Nephron (organoid): ENCODE results near the gene CDR2.
A peak's percentile ranks its signal among the peaks of the same experiment; 100 is the strongest.

ENCODE experiments used
- H3K27ac Mint-ChIP-seq, 3 experiments: 2 replicates each; pipeline ENCODE4 v1.8.0; 2020; ENCODE audit warnings: mixed read lengths in 3 of 3, mild to moderate bottlenecking in 2 of 3, moderate library complexity in 1 of 3
- H3K27me3 Mint-ChIP-seq: 2 replicates; pipeline ENCODE4 v1.8.0; 2021; ENCODE audit warnings: low read depth, mild to moderate bottlenecking, moderate library complexity, mixed read lengths
- H3K36me3 Mint-ChIP-seq: 2 replicates; pipeline ENCODE4 v1.8.0; 2020; ENCODE audit warnings: low read depth, mixed read lengths
- H3K4me1 Mint-ChIP-seq: 2 replicates; pipeline ENCODE4 v1.8.0; 2020; ENCODE audit warnings: mixed read lengths
- H3K4me3 Mint-ChIP-seq, 3 experiments: 2 replicates each; pipeline ENCODE4 v1.8.0; 2020; ENCODE audit warnings: mild to moderate bottlenecking in 3 of 3, mixed read lengths in 3 of 3, moderate library complexity in 2 of 3
- H3K9me3 Mint-ChIP-seq: 2 replicates; pipeline ENCODE4 v1.8.0; 2020; ENCODE audit warnings: mixed read lengths
- TF ChIP-seq, protein P1 (sequence below), 3 experiments: fragments of 200-600 bp; sonication (generic); IDR thresholded peaks; one replicate each; pipeline ENCODE4 v1.5.0; 2021; ENCODE audit warnings: antibody characterized with exemption in 3 of 3; ENCODE audit not compliant: unreplicated experiment in 3 of 3

CDR2 gene

GRCh38 chr16:22318690-22319358 lies 55.6 kb downstream of the CDR2 start:
- TF ChIP-seq, protein P1, sequence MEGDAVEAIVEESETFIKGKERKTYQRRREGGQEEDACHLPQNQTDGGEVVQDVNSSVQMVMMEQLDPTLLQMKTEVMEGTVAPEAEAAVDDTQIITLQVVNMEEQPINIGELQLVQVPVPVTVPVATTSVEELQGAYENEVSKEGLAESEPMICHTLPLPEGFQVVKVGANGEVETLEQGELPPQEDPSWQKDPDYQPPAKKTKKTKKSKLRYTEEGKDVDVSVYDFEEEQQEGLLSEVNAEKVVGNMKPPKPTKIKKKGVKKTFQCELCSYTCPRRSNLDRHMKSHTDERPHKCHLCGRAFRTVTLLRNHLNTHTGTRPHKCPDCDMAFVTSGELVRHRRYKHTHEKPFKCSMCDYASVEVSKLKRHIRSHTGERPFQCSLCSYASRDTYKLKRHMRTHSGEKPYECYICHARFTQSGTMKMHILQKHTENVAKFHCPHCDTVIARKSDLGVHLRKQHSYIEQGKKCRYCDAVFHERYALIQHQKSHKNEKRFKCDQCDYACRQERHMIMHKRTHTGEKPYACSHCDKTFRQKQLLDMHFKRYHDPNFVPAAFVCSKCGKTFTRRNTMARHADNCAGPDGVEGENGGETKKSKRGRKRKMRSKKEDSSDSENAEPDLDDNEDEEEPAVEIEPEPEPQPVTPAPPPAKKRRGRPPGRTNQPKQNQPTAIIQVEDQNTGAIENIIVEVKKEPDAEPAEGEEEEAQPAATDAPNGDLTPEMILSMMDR (IDR thresholded peaks at IDR 0.05; ENCODE audit: unreplicated experiment in 3 of 3), result peak in 1 of 3 experiments; percentile 21
- H3K9me3 Mint-ChIP-seq, result no peaks in the 10 kb centered on the region
- peaks cover 42% of the 10 kb centered on the region for H3K36me3 Mint-ChIP-seq
- no peak overlapping the region for H3K27ac Mint-ChIP-seq
- no peaks in the 10 kb centered on the region for H3K4me1 Mint-ChIP-seq
- no peaks in the 10 kb centered on the region for H3K27me3 Mint-ChIP-seq
- no peak overlapping the region for H3K4me3 Mint-ChIP-seq

GRCh38 chr16:22317625-22318024 lies 56.8 kb downstream of the CDR2 start:
- TF ChIP-seq, protein P1 (IDR thresholded peaks at IDR 0.05; ENCODE audit: unreplicated experiment in 3 of 3), result no peak
- H3K4me1 Mint-ChIP-seq, result no peaks in the 10 kb centered on the region
- H3K9me3 Mint-ChIP-seq, result no peaks in the 10 kb centered on the region
- no peak overlapping the region for H3K4me3 Mint-ChIP-seq
- H3K36me3 Mint-ChIP-seq, result peaks cover 44% of the 10 kb centered on the region
- H3K27ac Mint-ChIP-seq, result no peak overlapping the region
- no peaks in the 10 kb centered on the region for H3K27me3 Mint-ChIP-seq

- H3K4me3 Mint-ChIP-seq, result no peak overlapping the region
- TF ChIP-seq, protein P1 (IDR thresholded peaks at IDR 0.05; ENCODE audit: unreplicated experiment in 3 of 3), result no peak
- H3K36me3 Mint-ChIP-seq, result peaks cover 45% of the 10 kb centered on the region
- H3K27ac Mint-ChIP-seq, result no peak overlapping the region
- H3K27me3 Mint-ChIP-seq, result no peaks in the 10 kb centered on the region
- no peaks in the 10 kb centered on the region for H3K9me3 Mint-ChIP-seq
- H3K4me1 Mint-ChIP-seq, result no peaks in the 10 kb centered on the region
Measured at GRCh38 chr16:22317001-22317530, 57.4 kb downstream of the CDR2 start.

DNA sequence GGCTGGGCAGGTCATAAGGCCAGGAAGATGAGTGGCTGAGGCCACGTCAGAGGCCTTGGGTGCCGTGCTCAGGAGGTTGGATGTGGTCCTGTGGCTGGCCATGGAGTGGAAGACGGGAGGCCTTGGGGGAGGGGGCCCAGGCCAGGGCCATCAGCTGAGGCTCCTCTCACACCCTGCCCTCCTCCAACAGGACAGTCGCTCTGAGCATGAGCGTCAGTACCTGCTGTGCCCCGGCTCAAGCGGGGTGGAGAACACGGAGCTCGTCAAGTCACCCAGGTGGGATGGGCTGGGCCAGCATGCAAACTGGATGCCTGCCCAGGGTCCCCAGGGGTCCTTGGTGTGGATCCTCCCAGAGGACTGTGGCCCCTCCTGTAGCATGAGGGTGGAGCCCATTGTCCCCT lies 58.0 kb downstream of the CDR2 start:
- no peaks in the 10 kb centered on the region for H3K27me3 Mint-ChIP-seq
- H3K36me3 Mint-ChIP-seq, result peaks cover 51% of the 10 kb centered on the region
- TF ChIP-seq, protein P1 (IDR thresholded peaks at IDR 0.05; ENCODE audit: unreplicated experiment in 3 of 3), result no peak
- no peak overlapping the region for H3K4me3 Mint-ChIP-seq
- no peaks in the 10 kb centered on the region for H3K9me3 Mint-ChIP-seq
- no peak overlapping the region for H3K27ac Mint-ChIP-seq
- H3K4me1 Mint-ChIP-seq, result no peaks in the 10 kb centered on the region

GRCh38 chr16:22315979-22316378 lies 58.4 kb downstream of the CDR2 start:
- TF ChIP-seq, protein P1 (IDR thresholded peaks at IDR 0.05; ENCODE audit: unreplicated experiment in 3 of 3), result no peak
- Mint-ChIP-seq H3K4me1 (no peaks in the 10 kb centered on the region), H3K4me3 (no peak overlapping the region), H3K9me3 (no peaks in the 10 kb centered on the region), H3K27ac (no peak overlapping the region), H3K36me3 (peaks cover 47% of the 10 kb centered on the region), H3K27me3 (no peaks in the 10 kb centered on the region)
